ENCODE results near the gene SLC31A1.
A peak's percentile ranks its signal among the peaks of the same experiment; 100 is the strongest.

Gene SLC31A1

GRCh38 chr9:113221003-113221799, at the start of gene SLC31A1, which contains the start of gene FKBP15:
Gene SLC31A1, plus strand, starts transcription at chr9:113221544. Its CDS starts 34,605 bp downstream, at chr9:113256149.
Gene FKBP15, minus strand, starts transcription at chr9:113221277. Its CDS starts 34 bp downstream, at chr9:113221243.
- H3K4me3 ChIP-seq (ENCODE audit: low read length), result peak within 1 kb of the TSS; percentile 96
- no peak for TF ChIP-seq ZNF274 (IDR thresholded peaks at IDR 0.05; ENCODE audit: low read depth, low read length)

- TF ChIP-seq ZNF274 (IDR thresholded peaks at IDR 0.05; ENCODE audit: low read depth, low read length), result no peak
- no peak overlapping the region for H3K4me3 ChIP-seq (ENCODE audit: low read length)
These were observed 48.0 kb upstream of the SLC31A1 start for GRCh38 chr9:113173341-113173740.

GRCh38 chr9:113176803-113177202, 44.5 kb upstream of the SLC31A1 start:
- TF ChIP-seq ZNF274 (IDR thresholded peaks at IDR 0.05; ENCODE audit: low read depth, low read length), result no peak
- no peak overlapping the region for H3K4me3 ChIP-seq (ENCODE audit: low read length)

- no peak for TF ChIP-seq ZNF274 (IDR thresholded peaks at IDR 0.05; ENCODE audit: low read depth, low read length)
- no peak overlapping the region for H3K4me3 ChIP-seq (ENCODE audit: low read length)
These were observed 44.1 kb upstream of the SLC31A1 start for GRCh38 chr9:113177251-113177650.

- no peak for TF ChIP-seq ZNF274 (IDR thresholded peaks at IDR 0.05; ENCODE audit: low read depth, low read length)
- H3K4me3 ChIP-seq (ENCODE audit: low read length), result no peak overlapping the region
These were observed 43.3 kb upstream of the SLC31A1 start for GRCh38 chr9:113178087-113178486.

GRCh38 chr9:113179839-113180238, 41.5 kb upstream of the SLC31A1 start:
- H3K4me3 ChIP-seq (ENCODE audit: low read length), result no peak overlapping the region
- no peak for TF ChIP-seq ZNF274 (IDR thresholded peaks at IDR 0.05; ENCODE audit: low read depth, low read length)

GRCh38 chr9:113181165-113181564, 40.2 kb upstream of the SLC31A1 start:
- H3K4me3 ChIP-seq (ENCODE audit: low read length), result no peak overlapping the region

GRCh38 chr9:113183956-113184488, 37.3 kb upstream of the SLC31A1 start:
- TF ChIP-seq ZNF274 (IDR thresholded peaks at IDR 0.05; ENCODE audit: low read depth, low read length), result no peak
- H3K4me3 ChIP-seq (ENCODE audit: low read length), result no peak overlapping the region

More at GRCh38 chr9:113181165-113181564, 40.2 kb upstream of the SLC31A1 start:
- TF ChIP-seq ZNF274 (IDR thresholded peaks at IDR 0.05; ENCODE audit: low read depth, low read length), result no peak

- H3K4me3 ChIP-seq (ENCODE audit: low read length), result no peak overlapping the region
- no peak for TF ChIP-seq ZNF274 (IDR thresholded peaks at IDR 0.05; ENCODE audit: low read depth, low read length)
These were observed 36.8 kb upstream of the SLC31A1 start for GRCh38 chr9:113184539-113184938.

- H3K4me3 ChIP-seq (ENCODE audit: low read length), result no peak overlapping the region
- no peak for TF ChIP-seq ZNF274 (IDR thresholded peaks at IDR 0.05; ENCODE audit: low read depth, low read length)
These were observed 36.1 kb upstream of the SLC31A1 start for GRCh38 chr9:113185271-113185670.

GRCh38 chr9:113186137-113186755, 35.1 kb upstream of the SLC31A1 start:
- no peak overlapping the region for H3K4me3 ChIP-seq (ENCODE audit: low read length)
- no peak for TF ChIP-seq ZNF274 (IDR thresholded peaks at IDR 0.05; ENCODE audit: low read depth, low read length)

GRCh38 chr9:113187929-113188595, 33.3 kb upstream of the SLC31A1 start:
- H3K4me3 ChIP-seq (ENCODE audit: low read length), result no peak overlapping the region

GRCh38 chr9:113192455-113192854, 28.9 kb upstream of the SLC31A1 start:
- H3K4me3 ChIP-seq (ENCODE audit: low read length), result no peak overlapping the region
- no peak for TF ChIP-seq ZNF274 (IDR thresholded peaks at IDR 0.05; ENCODE audit: low read depth, low read length)

More at GRCh38 chr9:113187929-113188595, 33.3 kb upstream of the SLC31A1 start:
- TF ChIP-seq ZNF274 (IDR thresholded peaks at IDR 0.05; ENCODE audit: low read depth, low read length), result no peak

- H3K4me3 ChIP-seq (ENCODE audit: low read length), result no peak overlapping the region
- no peak for TF ChIP-seq ZNF274 (IDR thresholded peaks at IDR 0.05; ENCODE audit: low read depth, low read length)
These were observed 21.5 kb upstream of the SLC31A1 start for GRCh38 chr9:113199683-113200329.
